ENCODE results near the gene SLC32A1. TPM values are rescaled to one million over a fixed set of nuclear protein-coding genes. Genes with fewer than 3 reads are reported as not detected.

Gene SLC32A1
- total and polyA plus RNA-seq, 2 of the 13 experiments (the other 11 are each of a cell fraction or from before 2014, with no cell fraction given): not detected

- TF ChIP-seq ZFYVE20 (CRISPR knock-in tag; IDR thresholded peaks at IDR 0.05; ENCODE audit: borderline replicate concordance, low read depth) (no peak), SIX1 (CRISPR knock-in tag; IDR thresholded peaks at IDR 0.05; ENCODE audit: borderline replicate concordance) (no peak; the same call in 1 of the 2 replicates), MIER3 (CRISPR knock-in tag; IDR thresholded peaks at IDR 0.05; ENCODE audit: borderline replicate concordance) (no peak), ZBED4 (CRISPR knock-in tag; IDR thresholded peaks at IDR 0.05; ENCODE audit: borderline replicate concordance) (no peak), ZNF547 (CRISPR knock-in tag; IDR thresholded peaks at IDR 0.05) (no peak), SNAPC4 (CRISPR knock-in tag; IDR thresholded peaks at IDR 0.05) (0 out of 2 replicates have a peak, but pooled peaks have one; percentile 23), ZNF335 (CRISPR knock-in tag; IDR thresholded peaks at IDR 0.05) (0 out of 2 replicates have a peak, but pooled peaks have one; percentile 8), ZFP36L2 (CRISPR knock-in tag; IDR thresholded peaks at IDR 0.05) (no peak), POGK (CRISPR knock-in tag; conservative IDR thresholded peaks at IDR 0.05) (no peak), ZNF761 (CRISPR knock-in tag; conservative IDR thresholded peaks at IDR 0.05) (no peak), ZFP90 (CRISPR knock-in tag; IDR thresholded peaks at IDR 0.05; ENCODE audit: borderline replicate concordance) (no peak), NKX3-1 (CRISPR knock-in tag; IDR thresholded peaks at IDR 0.05) (no peak), SRF (IDR thresholded peaks at IDR 0.05; ENCODE audit: low read depth, low read length) (no peak), ZNF18 (CRISPR knock-in tag; IDR thresholded peaks at IDR 0.05; ENCODE audit: insufficient replicate concordance) (no peak), ZNF572 (CRISPR knock-in tag; IDR thresholded peaks at IDR 0.05) (0 out of 2 replicates have a peak, but pooled peaks have one; percentile 75), ZNF501 (CRISPR knock-in tag; IDR thresholded peaks at IDR 0.05) (no peak), NRL (CRISPR knock-in tag; IDR thresholded peaks at IDR 0.05; ENCODE audit: borderline replicate concordance) (0 out of 2 replicates have a peak, but pooled peaks have one; percentile 61)
These were observed 23.3 kb downstream of the SLC32A1 start (continued) for GRCh38 chr20:38747495-38748096.
